Measurements from ENCODE around the gene PLPP2.
"Not testable (repeated sequence)": the region's sequence is repeated elsewhere in the genome, so short reads cannot be mapped to it uniquely, and the experiment has no call there.

Gene PLPP2

GRCh38 chr19:262125-262524 lies 29.1 kb downstream of the PLPP2 start:
- no peak for DNase-seq

DNA sequence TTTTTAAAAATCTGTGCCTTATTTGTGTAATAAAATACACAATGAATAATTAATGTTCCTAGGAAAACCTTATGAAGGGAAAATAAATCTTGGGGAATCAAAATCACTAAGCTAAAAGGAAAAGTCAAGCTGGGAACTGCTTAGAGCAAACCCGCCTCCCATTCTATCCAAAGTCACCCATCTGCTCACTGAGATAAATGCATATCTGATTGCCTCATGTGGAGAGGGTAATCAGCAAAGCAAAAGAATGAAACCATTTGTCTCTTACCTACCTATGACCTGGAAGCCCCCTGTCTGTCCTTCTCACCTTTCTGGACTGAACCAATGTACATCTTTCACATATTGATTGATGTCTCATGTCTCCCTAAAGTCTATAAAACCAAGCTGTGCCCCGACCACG lies 34.4 kb downstream of the PLPP2 start:
- not testable (repeated sequence) for DNase-seq

DNA sequence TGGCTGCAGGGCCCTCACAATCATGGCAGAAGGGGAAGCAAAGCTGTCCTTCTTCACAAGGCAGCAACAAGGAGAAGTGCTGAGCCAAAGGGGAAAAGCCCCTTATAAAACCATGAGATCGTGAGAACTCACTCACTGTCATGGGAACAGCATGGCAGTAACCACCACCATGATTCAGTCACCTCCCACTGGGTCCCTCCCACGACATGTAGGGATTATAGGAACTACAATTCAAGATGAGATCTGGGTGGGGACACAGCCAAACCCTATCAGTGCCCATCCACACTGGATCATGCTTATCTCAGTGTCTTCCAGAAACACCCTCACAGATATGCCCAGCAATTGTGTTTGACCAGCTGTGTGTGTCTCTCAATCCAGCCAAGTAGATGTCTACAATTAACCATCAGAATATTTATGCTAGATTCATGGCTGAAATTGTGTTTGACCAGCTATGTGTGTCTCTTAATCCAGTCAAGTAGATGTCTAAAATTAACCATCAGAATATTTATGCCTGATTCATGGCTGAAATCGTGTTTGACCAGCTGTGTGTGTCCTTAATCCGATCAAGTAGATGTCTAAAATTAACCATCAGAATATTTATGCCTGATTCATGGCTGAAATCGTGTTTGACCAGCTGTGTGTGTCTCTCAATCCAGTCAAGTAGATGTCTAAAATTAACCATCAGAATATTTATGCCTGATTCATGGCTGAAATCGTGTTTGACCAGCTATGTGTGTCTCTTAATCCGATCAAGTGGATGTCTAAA lies 38.6 kb downstream of the PLPP2 start:
- not testable (repeated sequence) for DNase-seq

GRCh38 chr19:246551-246950 lies 44.7 kb downstream of the PLPP2 start:
- no peak for DNase-seq

GRCh38 chr19:245900-246299 lies 45.3 kb downstream of the PLPP2 start:
- DNase-seq: not testable (repeated sequence)

GRCh38 chr19:245457-245856 lies 45.7 kb downstream of the PLPP2 start:
- DNase-seq: no peak

Measured in NCI-H524 treated with DMSO at 0.1 percent for 48 hours (cell line).